ENCODE measurements around the gene ALAS1. TPM values are rescaled to one million over a fixed set of nuclear protein-coding genes. Genes with fewer than 3 reads are reported as not detected.

The ALAS1 gene
- total RNA-seq, 1 experiment from 2014 or later, result 29.2 TPM

GRCh38 chr3:52245322-52246263 is 47.6 kb downstream of the ALAS1 start, which contains the start of gene PPM1M:
Gene PPM1M, plus strand, starts transcription at chr3:52245759. Its CDS starts 66 bp downstream, at chr3:52245825.
- intact Hi-C loops (cut with micrococcal nuclease), result no loop called here
- CTCF ChIA-PET, result interaction anchor here (0.8 to 1.1 kb wide), 2 partner anchors 13 to 32 kb away, joined by 3 read pairs; no protein-coding TSS in a partner anchor
- H3K27ac Mint-ChIP-seq (ENCODE audit: low read depth, unreplicated experiment), result no peak within 1 kb of the TSS
- no peaks in the 10 kb centered on the region for H3K27me3 Mint-ChIP-seq (ENCODE audit: insufficient read depth, unreplicated experiment)
- peak; percentile 38 for DNase-seq (ENCODE audit: unreplicated experiment)
- H3K36me3 Mint-ChIP-seq (ENCODE audit: insufficient read depth, unreplicated experiment), result peaks cover 6% of the 10 kb centered on the region
- TF ChIP-seq, protein P1, sequence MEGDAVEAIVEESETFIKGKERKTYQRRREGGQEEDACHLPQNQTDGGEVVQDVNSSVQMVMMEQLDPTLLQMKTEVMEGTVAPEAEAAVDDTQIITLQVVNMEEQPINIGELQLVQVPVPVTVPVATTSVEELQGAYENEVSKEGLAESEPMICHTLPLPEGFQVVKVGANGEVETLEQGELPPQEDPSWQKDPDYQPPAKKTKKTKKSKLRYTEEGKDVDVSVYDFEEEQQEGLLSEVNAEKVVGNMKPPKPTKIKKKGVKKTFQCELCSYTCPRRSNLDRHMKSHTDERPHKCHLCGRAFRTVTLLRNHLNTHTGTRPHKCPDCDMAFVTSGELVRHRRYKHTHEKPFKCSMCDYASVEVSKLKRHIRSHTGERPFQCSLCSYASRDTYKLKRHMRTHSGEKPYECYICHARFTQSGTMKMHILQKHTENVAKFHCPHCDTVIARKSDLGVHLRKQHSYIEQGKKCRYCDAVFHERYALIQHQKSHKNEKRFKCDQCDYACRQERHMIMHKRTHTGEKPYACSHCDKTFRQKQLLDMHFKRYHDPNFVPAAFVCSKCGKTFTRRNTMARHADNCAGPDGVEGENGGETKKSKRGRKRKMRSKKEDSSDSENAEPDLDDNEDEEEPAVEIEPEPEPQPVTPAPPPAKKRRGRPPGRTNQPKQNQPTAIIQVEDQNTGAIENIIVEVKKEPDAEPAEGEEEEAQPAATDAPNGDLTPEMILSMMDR (IDR thresholded peaks at IDR 0.05; ENCODE audit: unreplicated experiment), result no peak
- H3K4me3 Mint-ChIP-seq (ENCODE audit: unreplicated experiment), result peak within 1 kb of the TSS; percentile 65
- peaks cover 15% of the 10 kb centered on the region for H3K4me1 Mint-ChIP-seq (ENCODE audit: insufficient read depth, unreplicated experiment)
- no TSS peak for BruUV-seq (replicated peaks)
- POLR2A ChIA-PET, result interaction anchor here (0.6 to 1.8 kb wide), 7 partner anchors 8 to 250 kb away, joined by 3 to 6 read pairs (median 3); partner anchors contain the start of genes GLYCTK, RPL29 and WDR82
- no peaks in the 10 kb centered on the region for H3K9me3 Mint-ChIP-seq (ENCODE audit: unreplicated experiment)

GRCh38 chr3:52246264-52246620 is 48.3 kb downstream of the ALAS1 start:
- Mint-ChIP-seq H3K4me3 (ENCODE audit: unreplicated experiment) (peak overlapping the region; percentile 65), H3K36me3 (ENCODE audit: insufficient read depth, unreplicated experiment) (peaks cover 13% of the 10 kb centered on the region), H3K4me1 (ENCODE audit: insufficient read depth, unreplicated experiment) (peaks cover 10% of the 10 kb centered on the region), H3K9me3 (ENCODE audit: unreplicated experiment) (no peaks in the 10 kb centered on the region), H3K27ac (ENCODE audit: low read depth, unreplicated experiment) (no peak overlapping the region), H3K27me3 (ENCODE audit: insufficient read depth, unreplicated experiment) (no peaks in the 10 kb centered on the region)
- DNase-seq (ENCODE audit: unreplicated experiment), result no peak
- TF ChIP-seq, protein P1 (IDR thresholded peaks at IDR 0.05; ENCODE audit: unreplicated experiment), result no peak
- ChIA-PET POLR2A (interaction anchor here (0.6 to 1.8 kb wide), 6 partner anchors 9 to 250 kb away, joined by 3 to 6 read pairs (median 3); partner anchors contain the start of genes RPL29 and WDR82), CTCF (interaction anchor here (0.8 kb wide), 1 partner anchor 14 kb away, joined by 3 read pairs; no protein-coding TSS in a partner anchor)
- no TSS peak for BruUV-seq (replicated peaks)
- intact Hi-C loops (cut with micrococcal nuclease), result no loop called here

- peaks cover 19% of the 10 kb centered on the region for H3K36me3 Mint-ChIP-seq (ENCODE audit: insufficient read depth, unreplicated experiment)
- no peak for DNase-seq (ENCODE audit: unreplicated experiment)
- ChIA-PET POLR2A (interaction anchor here (0.7 to 1.8 kb wide), 5 partner anchors 9 to 95 kb away, joined by 3 to 6 read pairs (median 3); partner anchors contain the start of gene WDR82), CTCF (interaction anchor here (2.8 kb wide), 1 partner anchor 26 kb away, joined by 15 read pairs; no protein-coding TSS in a partner anchor)
- no peaks in the 10 kb centered on the region for H3K9me3 Mint-ChIP-seq (ENCODE audit: unreplicated experiment)
- BruUV-seq (replicated peaks), result no TSS peak
- H3K4me3 Mint-ChIP-seq (ENCODE audit: unreplicated experiment), result no peak overlapping the region
- TF ChIP-seq, protein P1 (IDR thresholded peaks at IDR 0.05; ENCODE audit: unreplicated experiment), result no peak
- intact Hi-C loops (cut with micrococcal nuclease), result no loop called here
- H3K4me1 Mint-ChIP-seq (ENCODE audit: insufficient read depth, unreplicated experiment), result peaks cover 10% of the 10 kb centered on the region
- no peaks in the 10 kb centered on the region for H3K27me3 Mint-ChIP-seq (ENCODE audit: insufficient read depth, unreplicated experiment)
- H3K27ac Mint-ChIP-seq (ENCODE audit: low read depth, unreplicated experiment), result no peak overlapping the region
Measured at GRCh38 chr3:52246728-52247408, 48.9 kb downstream of the ALAS1 start.

Measured in MCF 10A (cell line).